ENCODE data around the gene P2RY11. TPM values are rescaled to one million over a fixed set of nuclear protein-coding genes. Genes with fewer than 3 reads are reported as not detected.

Gene P2RY11
- total RNA-seq, 1 experiment from 2014 or later: 43.8 TPM

DNA sequence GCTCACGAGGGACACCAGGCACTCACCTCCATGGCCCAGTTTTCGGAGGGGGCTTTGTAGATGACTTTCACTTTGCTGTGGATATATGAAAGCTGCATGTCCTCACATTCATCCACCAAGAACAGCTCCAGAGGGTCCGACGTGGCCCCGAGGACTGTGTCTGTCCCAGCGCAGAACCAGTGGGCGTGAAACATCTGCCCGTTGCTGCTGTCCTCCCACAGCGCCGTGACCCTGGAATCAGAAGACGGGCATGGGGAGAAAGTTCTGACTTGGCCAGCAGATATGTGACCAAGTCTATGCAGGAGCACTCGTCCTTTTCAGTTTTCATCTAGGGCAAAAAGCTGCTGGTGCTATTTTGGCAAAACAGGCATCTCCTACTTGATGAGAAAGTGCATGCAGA, 37.9 kb downstream of the P2RY11 start:
- H3K27ac ChIP-seq (ENCODE audit: low read depth, low read length): no peak overlapping the region
- ChIA-PET POLR2A (no interaction called here), CTCF (no interaction called here), RAD21 (ENCODE audit: low non-redundant PET in 1 of 2, low total read pairs in 2 of 2, uncharacterized antibody in 2 of 2, unreplicated experiment in 2 of 2) (no interaction called here)
- TF ChIP-seq JUND (IDR thresholded peaks at IDR 0.05): no peak
- TF ChIP-seq FOSL1 (IDR thresholded peaks at IDR 0.05; ENCODE audit: low read depth): no peak
- no peak for TF ChIP-seq SP1 (IDR thresholded peaks at IDR 0.05; ENCODE audit: low read depth)
- TF ChIP-seq, protein P1, sequence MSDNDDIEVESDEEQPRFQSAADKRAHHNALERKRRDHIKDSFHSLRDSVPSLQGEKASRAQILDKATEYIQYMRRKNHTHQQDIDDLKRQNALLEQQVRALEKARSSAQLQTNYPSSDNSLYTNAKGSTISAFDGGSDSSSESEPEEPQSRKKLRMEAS (IDR thresholded peaks at IDR 0.05): no peak
- no peak for TF ChIP-seq CEBPB (IDR thresholded peaks at IDR 0.05; ENCODE audit: low read depth)
- TF ChIP-seq, protein P2, sequence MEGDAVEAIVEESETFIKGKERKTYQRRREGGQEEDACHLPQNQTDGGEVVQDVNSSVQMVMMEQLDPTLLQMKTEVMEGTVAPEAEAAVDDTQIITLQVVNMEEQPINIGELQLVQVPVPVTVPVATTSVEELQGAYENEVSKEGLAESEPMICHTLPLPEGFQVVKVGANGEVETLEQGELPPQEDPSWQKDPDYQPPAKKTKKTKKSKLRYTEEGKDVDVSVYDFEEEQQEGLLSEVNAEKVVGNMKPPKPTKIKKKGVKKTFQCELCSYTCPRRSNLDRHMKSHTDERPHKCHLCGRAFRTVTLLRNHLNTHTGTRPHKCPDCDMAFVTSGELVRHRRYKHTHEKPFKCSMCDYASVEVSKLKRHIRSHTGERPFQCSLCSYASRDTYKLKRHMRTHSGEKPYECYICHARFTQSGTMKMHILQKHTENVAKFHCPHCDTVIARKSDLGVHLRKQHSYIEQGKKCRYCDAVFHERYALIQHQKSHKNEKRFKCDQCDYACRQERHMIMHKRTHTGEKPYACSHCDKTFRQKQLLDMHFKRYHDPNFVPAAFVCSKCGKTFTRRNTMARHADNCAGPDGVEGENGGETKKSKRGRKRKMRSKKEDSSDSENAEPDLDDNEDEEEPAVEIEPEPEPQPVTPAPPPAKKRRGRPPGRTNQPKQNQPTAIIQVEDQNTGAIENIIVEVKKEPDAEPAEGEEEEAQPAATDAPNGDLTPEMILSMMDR (IDR thresholded peaks at IDR 0.05 in 2 of 3, conservative IDR thresholded peaks at IDR 0.05 in 1 of 3; ENCODE audit: borderline replicate concordance in 1 of 3, insufficient read depth in 1 of 3, low read depth in 2 of 3, low read length in 2 of 3): no peak
- TF ChIP-seq EZH2phosphoT487 (IDR thresholded peaks at IDR 0.05; ENCODE audit: borderline replicate concordance): no peak
- H4K20me1 ChIP-seq (ENCODE audit: insufficient read depth): no peaks in the 10 kb centered on the region
- BruUV-seq (replicated peaks): no TSS peak
- H3K4me3 ChIP-seq (replicated peaks in 1 of 2; ENCODE audit: low read depth in 1 of 2, low read length in 2 of 2): no peak overlapping the region
- H3K79me2 ChIP-seq (ENCODE audit: insufficient read depth, low read length): peaks cover 14% of the 10 kb centered on the region; the same call in 1 of the 2 replicates
- no peak overlapping the region for H2AFZ ChIP-seq (ENCODE audit: low read depth, low read length, poor library complexity, severe bottlenecking)
- H3K36me3 ChIP-seq (ENCODE audit: control insufficient read depth in 1 of 2, insufficient read depth in 2 of 2, low read length in 2 of 2): peaks cover 62 to 74% of the 10 kb centered on the region in 2 experiments
- no peaks in the 10 kb centered on the region for H3K27me3 ChIP-seq (ENCODE audit: insufficient read depth, low read length)
- H3K4me2 ChIP-seq (ENCODE audit: low read length): no peak overlapping the region
- H3K4me1 ChIP-seq (ENCODE audit: control insufficient read depth in 1 of 2, insufficient read depth in 2 of 2, low read length in 2 of 2): no peaks in the 10 kb centered on the region
- H3K9me2 ChIP-seq (ENCODE audit: insufficient read depth): no peaks in the 10 kb centered on the region
- intact Hi-C loops (cut with micrococcal nuclease): no loop called here
- no peak for ATAC-seq
- H3K9ac ChIP-seq (ENCODE audit: low read length): no peak overlapping the region
- no peaks in the 10 kb centered on the region for H3K9me3 ChIP-seq (ENCODE audit: control insufficient read depth in 1 of 2, insufficient read depth in 1 of 2, low read depth in 1 of 2, low read length in 2 of 2)
- no peak for DNase-seq (ENCODE audit: low read depth, low spot score)

DNA sequence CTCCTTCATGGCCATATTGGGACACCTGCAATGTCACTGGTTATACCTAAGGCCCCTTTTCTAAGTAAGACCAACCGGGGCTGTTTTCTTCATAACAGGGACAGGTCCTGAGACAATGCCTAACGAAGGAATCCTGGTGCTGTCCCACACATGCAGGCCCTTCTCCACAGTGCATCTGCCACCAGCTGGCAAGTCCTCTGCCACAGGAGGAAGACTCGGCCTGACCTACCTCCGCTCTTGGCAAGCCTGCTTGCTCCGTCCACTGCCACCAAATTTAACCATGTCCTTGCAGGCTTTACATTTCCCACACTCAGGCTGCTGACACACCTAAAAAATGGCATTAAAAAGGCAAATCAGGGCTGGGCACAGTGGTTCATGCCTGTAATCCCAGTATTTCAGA, 40.0 kb downstream of the P2RY11 start:
- H3K4me3 ChIP-seq (replicated peaks in 1 of 2; ENCODE audit: low read depth in 1 of 2, low read length in 2 of 2): no peak overlapping the region
- H2AFZ ChIP-seq (ENCODE audit: low read depth, low read length, poor library complexity, severe bottlenecking): no peak overlapping the region
- H3K4me2 ChIP-seq (ENCODE audit: low read length): no peak overlapping the region
- ATAC-seq: no peak
- POLR2A ChIA-PET: no interaction called here
- no peak overlapping the region for H3K9ac ChIP-seq (ENCODE audit: low read length)
- H3K79me2 ChIP-seq (ENCODE audit: insufficient read depth, low read length): peaks cover 12% of the 10 kb centered on the region; the same call in 1 of the 2 replicates
- H3K4me1 ChIP-seq (ENCODE audit: control insufficient read depth in 1 of 2, insufficient read depth in 2 of 2, low read length in 2 of 2): no peaks in the 10 kb centered on the region
- no peak for DNase-seq (ENCODE audit: low read depth, low spot score)
- H3K27me3 ChIP-seq (ENCODE audit: insufficient read depth, low read length): no peaks in the 10 kb centered on the region
- H3K27ac ChIP-seq (ENCODE audit: low read depth, low read length): no peak overlapping the region
- no peaks in the 10 kb centered on the region for H3K9me3 ChIP-seq (ENCODE audit: control insufficient read depth in 1 of 2, insufficient read depth in 1 of 2, low read depth in 1 of 2, low read length in 2 of 2)
- H3K9me2 ChIP-seq (ENCODE audit: insufficient read depth): no peaks in the 10 kb centered on the region
- CTCF ChIA-PET: no interaction called here
- RAD21 ChIA-PET (ENCODE audit: low non-redundant PET in 1 of 2, low total read pairs in 2 of 2, uncharacterized antibody in 2 of 2, unreplicated experiment in 2 of 2): no interaction called here
- intact Hi-C loops (cut with micrococcal nuclease): no loop called here
- no peaks in the 10 kb centered on the region for H4K20me1 ChIP-seq (ENCODE audit: insufficient read depth)
- BruUV-seq (replicated peaks): no TSS peak
- H3K36me3 ChIP-seq (ENCODE audit: control insufficient read depth in 1 of 2, insufficient read depth in 2 of 2, low read length in 2 of 2): peaks cover 66 to 72% of the 10 kb centered on the region in 2 experiments
- TF ChIP-seq, protein P3, sequence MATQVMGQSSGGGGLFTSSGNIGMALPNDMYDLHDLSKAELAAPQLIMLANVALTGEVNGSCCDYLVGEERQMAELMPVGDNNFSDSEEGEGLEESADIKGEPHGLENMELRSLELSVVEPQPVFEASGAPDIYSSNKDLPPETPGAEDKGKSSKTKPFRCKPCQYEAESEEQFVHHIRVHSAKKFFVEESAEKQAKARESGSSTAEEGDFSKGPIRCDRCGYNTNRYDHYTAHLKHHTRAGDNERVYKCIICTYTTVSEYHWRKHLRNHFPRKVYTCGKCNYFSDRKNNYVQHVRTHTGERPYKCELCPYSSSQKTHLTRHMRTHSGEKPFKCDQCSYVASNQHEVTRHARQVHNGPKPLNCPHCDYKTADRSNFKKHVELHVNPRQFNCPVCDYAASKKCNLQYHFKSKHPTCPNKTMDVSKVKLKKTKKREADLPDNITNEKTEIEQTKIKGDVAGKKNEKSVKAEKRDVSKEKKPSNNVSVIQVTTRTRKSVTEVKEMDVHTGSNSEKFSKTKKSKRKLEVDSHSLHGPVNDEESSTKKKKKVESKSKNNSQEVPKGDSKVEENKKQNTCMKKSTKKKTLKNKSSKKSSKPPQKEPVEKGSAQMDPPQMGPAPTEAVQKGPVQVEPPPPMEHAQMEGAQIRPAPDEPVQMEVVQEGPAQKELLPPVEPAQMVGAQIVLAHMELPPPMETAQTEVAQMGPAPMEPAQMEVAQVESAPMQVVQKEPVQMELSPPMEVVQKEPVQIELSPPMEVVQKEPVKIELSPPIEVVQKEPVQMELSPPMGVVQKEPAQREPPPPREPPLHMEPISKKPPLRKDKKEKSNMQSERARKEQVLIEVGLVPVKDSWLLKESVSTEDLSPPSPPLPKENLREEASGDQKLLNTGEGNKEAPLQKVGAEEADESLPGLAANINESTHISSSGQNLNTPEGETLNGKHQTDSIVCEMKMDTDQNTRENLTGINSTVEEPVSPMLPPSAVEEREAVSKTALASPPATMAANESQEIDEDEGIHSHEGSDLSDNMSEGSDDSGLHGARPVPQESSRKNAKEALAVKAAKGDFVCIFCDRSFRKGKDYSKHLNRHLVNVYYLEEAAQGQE (IDR thresholded peaks at IDR 0.05; ENCODE audit: low read depth): no peak
- TF ChIP-seq, protein P2 (IDR thresholded peaks at IDR 0.05 in 2 of 3, conservative IDR thresholded peaks at IDR 0.05 in 1 of 3; ENCODE audit: borderline replicate concordance in 1 of 3, insufficient read depth in 1 of 3, low read depth in 2 of 3, low read length in 2 of 3): no peak
- TF ChIP-seq ZFX (IDR thresholded peaks at IDR 0.05) (no peak), CBX3 (IDR thresholded peaks at IDR 0.05; ENCODE audit: low read depth) (no peak), ZNF274 (IDR thresholded peaks at IDR 0.05; ENCODE audit: low read depth, low read length) (no peak), FOSL1 (IDR thresholded peaks at IDR 0.05; ENCODE audit: low read depth) (no peak), EGR1 (IDR thresholded peaks at IDR 0.05; ENCODE audit: low read depth) (no peak), POLR2A (IDR thresholded peaks at IDR 0.05; ENCODE audit: borderline replicate concordance, extremely low read depth, insufficient read depth, insufficient read length) (no peak)
